GM19240 (cell line): ENCODE data around the gene INHA.

Experiments used
- DNase-seq: peaks from one replicate; pipeline ENCODE4 v3.0.0; 2011; ENCODE audit warnings: low spot score; ENCODE audit not compliant: insufficient read length

The INHA gene

DNA sequence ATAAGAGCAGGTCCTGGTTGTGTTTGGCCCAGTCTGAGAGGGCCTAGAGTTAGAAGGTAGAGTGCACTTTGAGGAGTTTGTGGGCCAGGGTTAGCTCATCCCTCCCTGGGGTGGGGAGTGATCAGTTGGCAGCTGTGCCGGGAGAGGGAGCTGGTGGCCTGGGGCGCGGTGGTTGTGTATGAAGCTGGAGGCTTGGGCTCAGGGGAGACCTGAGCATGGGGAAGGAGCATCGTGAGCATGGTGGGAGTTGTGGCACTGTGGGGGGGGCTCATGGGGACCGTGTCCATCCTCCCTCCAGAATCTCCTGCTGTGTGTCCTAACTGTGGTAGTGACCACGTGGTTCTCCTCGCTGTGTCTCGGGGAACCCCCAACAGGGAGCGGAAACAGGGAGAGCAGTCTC, 39.2 kb downstream of the INHA start:
- DNase-seq, result no peak

DNA sequence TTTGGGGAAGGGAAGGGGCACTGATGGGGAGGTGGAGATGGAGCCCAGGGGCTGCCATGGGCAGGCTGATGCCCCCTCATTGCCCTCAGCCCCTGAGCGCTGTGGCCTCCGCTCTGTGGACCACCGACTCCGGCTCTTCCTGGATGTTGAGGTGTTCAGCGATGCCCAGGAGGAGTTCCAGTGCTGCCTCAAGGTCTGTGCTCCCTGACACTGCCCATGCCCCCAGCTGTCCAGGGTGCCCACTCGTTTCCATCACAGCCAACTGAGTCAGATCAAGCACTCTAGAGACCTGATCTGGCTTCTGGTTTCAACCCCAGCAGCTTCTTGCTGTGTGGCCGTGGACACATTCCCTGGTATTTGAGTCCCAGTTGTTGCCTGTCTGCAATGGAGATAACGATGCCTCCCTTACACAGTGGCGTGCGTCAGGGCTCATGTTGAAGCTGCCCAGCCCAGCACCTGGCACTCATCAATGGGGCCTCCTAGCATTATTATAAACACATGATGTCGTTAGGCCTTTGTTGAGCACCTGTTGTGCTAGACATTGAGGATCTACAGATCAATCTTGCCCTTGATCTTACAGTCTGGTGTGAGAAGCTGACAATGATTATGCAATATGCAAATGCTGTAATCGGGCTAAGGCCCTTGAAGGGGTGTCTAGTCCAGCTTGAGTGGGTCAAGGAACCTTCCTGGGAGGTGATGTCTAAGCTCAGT, 39.9 kb downstream of the INHA start:
- DNase-seq, result no peak

- no peak for DNase-seq
Measured at GRCh38 chr2:219612577-219613286, 40.6 kb downstream of the INHA start.

DNA sequence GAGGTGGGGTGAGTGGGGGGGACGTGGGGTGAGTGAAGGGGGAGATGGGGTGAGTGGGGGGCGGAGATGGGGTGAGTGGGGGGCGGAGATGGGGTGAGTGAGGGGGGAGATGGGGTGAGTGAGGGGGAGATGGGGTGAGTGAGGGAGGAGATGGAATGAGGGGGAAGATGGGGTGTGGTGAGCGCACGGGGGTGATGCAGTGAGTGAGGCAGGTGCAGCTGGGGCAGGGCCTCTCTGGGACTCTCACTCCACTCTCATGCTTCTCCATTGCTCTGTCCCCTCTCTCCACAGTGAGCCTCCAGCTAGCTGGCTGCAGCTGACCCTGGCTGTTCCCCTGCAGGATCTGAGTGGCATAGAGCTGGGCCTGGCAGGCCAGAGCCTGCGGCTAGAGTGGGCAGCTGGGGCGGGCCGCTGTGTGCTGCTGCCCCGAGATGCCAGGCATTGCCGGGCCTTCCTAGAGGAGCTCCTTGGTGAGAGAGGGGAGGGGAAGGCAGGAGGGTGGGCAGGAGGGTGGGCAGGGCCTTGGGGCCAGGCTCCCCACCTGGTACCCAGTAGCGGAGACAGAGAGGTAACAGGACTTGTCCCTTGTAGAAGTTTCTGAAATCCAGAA, 41.5 kb downstream of the INHA start:
- DNase-seq, result no peak

- no peak for DNase-seq
Measured at GRCh38 chr2:219614076-219614860, 42.2 kb downstream of the INHA start.

GRCh38 chr2:219615036-219615435, 42.9 kb downstream of the INHA start:
- DNase-seq, result no peak

GRCh38 chr2:219615894-219616293, 43.8 kb downstream of the INHA start:
- no peak for DNase-seq

DNA sequence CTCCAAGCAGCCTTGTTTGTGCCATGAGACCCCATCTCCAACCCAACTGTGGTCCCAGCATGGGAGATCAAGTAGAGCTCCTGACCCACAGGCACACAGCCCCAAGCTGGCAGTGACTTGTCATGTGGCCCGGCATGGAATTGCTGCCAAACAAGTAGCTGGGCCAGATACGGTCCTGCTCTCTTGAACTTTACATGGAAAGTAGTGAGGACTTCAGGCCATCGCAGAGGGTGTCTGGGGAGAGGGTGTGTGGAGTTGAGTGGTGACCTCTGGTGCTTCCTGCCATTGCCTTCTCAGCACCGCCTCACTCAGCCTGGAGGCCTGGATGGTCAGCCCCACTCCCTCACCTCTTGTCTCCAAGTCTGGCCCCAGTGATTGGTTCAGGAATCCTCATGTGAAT, 44.4 kb downstream of the INHA start:
- no peak for DNase-seq

DNA sequence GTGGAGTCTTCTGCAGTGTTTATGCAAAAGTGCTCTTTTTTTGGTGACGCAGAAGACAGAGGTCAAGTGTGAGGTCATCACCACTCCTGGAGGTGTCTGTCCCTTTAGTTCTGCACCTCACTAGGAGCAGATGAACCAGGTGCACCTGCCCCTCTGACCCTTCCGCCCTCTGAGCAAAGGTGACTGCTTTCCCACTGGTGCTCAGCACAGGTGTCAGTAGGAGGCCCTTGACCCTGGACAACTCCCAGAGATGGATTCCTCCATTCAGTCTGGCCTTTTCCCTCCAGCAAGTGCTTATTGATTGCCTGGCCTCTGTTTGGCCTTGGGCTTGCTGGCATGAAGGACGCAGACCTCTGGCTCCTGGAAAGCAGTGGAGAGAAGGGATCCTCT, 46.6 kb downstream of the INHA start:
- DNase-seq, result no peak

DNA sequence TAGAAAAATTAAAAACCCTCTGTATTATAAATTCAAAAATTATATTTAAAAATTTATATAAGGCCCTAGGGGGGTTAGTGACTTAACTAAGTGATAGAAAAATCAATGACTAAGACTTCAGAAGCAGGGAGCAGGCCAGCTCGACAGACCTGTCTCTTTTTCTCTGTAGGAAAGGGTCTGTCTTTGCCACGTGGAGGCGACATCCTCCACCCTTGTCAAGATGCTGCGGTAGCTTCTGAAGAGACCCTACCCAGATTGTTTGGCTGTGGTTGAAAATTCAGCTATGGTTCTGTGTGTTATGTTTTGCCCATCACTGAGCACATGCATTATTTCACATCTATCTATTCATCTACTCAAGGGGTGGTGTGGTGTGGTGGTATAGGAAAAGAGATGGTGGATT, 47.1 kb downstream of the INHA start:
- DNase-seq, result no peak

DNA sequence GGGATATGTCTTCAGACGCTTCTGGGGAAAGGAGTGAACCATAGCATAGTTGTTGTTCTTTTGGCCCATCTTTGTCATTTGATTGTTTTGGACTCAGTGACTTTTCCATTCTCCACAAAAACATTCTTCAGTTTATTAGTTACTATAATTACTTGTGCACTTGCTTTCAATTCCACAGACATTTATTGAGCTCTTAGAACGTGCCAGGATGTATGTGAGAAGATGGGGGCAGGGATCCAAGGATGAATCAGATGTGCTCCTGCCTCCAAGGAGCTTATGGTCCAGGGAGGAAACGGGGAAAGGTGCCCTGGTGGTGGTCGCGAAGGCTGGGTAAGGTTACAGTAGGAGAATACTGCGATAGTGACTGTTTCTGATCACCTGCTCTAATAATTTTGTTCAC, 48.4 kb downstream of the INHA start:
- no peak for DNase-seq

GRCh38 chr2:219621935-219622334, 49.8 kb downstream of the INHA start:
- no peak for DNase-seq

- no peak for DNase-seq
Measured at GRCh38 chr2:219622472-219622871, 50.4 kb downstream of the INHA start.

GRCh38 chr2:219624565-219624964, 52.5 kb downstream of the INHA start:
- no peak for DNase-seq

- no peak for DNase-seq
Measured at GRCh38 chr2:219625179-219625578, 53.1 kb downstream of the INHA start.
